ENCODE results near the gene ITM2C. TPM values are rescaled to one million over a fixed set of nuclear protein-coding genes. Genes with fewer than 3 reads are reported as not detected.

Gene ITM2C
- total RNA-seq, 1 experiment from 2014 or later, result 156 TPM

DNA sequence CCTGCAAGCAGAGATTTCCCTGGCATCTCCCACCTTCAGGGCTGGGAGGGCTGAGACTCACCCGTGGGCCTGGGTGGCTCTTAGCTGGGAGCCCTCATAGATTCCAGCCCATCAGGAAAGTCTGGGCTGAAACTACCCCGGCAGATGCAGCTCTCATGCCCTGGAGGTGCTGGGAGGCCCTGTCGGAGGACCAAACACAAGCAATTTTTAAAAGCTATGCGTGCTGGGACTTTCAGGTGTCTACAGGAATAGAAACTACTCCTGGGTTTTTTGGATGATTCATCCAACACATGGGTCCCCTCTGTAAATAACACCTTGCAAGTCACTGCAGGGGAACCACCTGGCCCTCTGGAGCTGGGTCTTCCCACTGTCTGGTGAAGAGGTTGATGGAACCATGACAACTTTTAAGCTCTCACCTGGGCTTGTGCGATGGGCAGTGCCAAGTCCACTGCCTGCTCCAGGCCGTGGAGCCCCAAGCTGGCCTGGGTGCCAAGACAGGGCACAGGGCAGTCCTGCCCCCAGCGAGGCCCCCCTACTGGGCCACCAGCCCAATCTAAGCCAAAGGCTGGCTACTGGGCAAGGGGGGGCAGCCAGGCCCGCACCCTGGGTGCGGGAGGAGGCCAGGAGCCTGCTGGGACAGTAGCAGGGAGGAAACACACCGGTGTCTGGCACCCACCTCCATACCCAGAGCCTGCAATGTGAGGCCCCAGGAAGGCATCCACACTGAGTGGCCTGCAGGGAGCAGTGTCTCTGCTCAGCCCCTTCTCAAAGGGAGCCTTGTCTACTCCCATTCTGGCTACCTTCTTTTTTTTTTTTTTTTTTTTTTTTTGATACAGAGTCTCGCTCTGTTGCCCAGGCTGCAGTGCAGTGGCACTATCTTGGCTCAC, 61.4 kb downstream of the ITM2C start:
- DNase-seq (ENCODE audit: low read depth), result no peak

DNA sequence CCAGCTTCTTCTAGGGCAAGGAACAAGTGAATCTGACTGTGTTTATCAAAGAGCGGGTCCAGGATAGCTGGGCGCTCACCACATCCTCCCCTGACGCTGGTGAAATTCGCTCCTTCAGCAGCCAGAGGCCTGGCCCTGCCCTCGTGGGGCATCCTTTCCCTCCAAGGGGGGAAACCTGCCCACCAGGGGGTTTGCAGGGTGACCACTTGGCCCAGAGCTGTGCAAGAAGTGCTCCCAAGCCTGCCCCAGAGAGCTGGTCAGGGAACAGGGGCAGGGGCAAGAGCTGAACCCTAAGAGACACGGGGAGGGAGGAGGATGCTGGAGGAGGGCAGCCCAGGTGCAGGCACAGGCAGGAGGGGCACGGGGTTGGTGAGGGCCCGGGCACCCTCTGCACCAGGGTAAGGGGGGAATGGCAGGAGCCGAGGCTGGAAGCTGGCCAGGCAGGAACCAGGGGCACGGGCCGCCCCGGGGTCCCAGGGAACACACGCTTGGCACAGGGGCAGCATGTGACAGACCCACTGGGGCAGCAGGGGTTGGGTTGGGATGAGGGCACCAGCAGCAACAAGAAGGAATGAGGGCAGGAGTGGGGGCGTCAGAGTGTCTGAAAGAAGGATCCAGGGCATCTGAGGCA, 63.1 kb downstream of the ITM2C start:
- DNase-seq (ENCODE audit: low read depth), result no peak

Other genes with a start within 250 kb of the ITM2C start
- 87.8 and 101 TPM in 2 replicates for gene CAB39, start 152.1 kb upstream of the ITM2C start, total RNA-seq (2014; rRNA removed; shearing (Covaris generic))
- gene GPR55, start 60.3 kb downstream of the ITM2C start, total RNA-seq (2014; rRNA removed; shearing (Covaris generic)), result 0.24 and 0.29 TPM in 2 replicates
- not detected in 2 replicates for gene SPATA3, start 131.2 kb downstream of the ITM2C start, total RNA-seq (2014; rRNA removed; shearing (Covaris generic))
- 0.39 and 0.48 TPM in 2 replicates for gene C2orf72, start 172.6 kb downstream of the ITM2C start, total RNA-seq (2014; rRNA removed; shearing (Covaris generic))
- gene PSMD1, start 191.9 kb downstream of the ITM2C start, total RNA-seq (2014; rRNA removed; shearing (Covaris generic)), result 108 and 119 TPM in 2 replicates

Data from RPMI7951 (cell line).